Ovary (tissue), 3 donors: ENCODE data around the gene TAF3.

ENCODE experiments used
- POLR2A ChIP-seq: fragments of 450-650 bp; IDR thresholded peaks from one replicate; pipeline ENCODE4 v1.6.1; 2017; ENCODE audit warnings: antibody characterized with exemption, mild to moderate bottlenecking, moderate library complexity
- TF ChIP-seq, protein P1 (sequence below), 3 donors: fragments of 450-650 bp in 2 of 3; fragments of 200-600 bp in 1 of 3; IDR thresholded peaks; one replicate each; pipeline versions ENCODE4 v1.5.1 to v1.8.0; 2016 to 2022; ENCODE audit warnings: antibody characterized with exemption in 3 of 3, mild to moderate bottlenecking in 1 of 3
- donor health status: DM: no; HTN: no; CAD: no.

DNA sequence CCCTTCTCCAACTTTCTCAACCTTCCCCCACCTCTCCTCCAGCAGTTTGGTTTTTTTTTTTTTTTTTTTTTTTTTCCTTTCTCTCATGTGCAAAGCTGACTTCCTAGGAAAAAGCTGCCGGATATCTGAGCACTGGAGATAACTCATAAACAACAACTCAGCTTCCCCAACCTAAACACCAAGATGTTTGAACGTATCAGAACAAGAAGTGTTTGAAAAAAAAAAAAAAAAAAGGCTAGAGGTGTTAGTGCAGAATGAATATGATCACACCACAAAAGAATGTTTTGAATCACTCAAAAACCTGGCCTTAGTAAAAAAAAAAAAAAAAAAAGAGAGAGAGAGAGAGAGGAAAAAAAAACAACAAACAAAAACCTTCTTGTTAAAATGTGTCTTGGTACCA lies 247.3 kb downstream of the TAF3 start:
- TF ChIP-seq, protein P1, sequence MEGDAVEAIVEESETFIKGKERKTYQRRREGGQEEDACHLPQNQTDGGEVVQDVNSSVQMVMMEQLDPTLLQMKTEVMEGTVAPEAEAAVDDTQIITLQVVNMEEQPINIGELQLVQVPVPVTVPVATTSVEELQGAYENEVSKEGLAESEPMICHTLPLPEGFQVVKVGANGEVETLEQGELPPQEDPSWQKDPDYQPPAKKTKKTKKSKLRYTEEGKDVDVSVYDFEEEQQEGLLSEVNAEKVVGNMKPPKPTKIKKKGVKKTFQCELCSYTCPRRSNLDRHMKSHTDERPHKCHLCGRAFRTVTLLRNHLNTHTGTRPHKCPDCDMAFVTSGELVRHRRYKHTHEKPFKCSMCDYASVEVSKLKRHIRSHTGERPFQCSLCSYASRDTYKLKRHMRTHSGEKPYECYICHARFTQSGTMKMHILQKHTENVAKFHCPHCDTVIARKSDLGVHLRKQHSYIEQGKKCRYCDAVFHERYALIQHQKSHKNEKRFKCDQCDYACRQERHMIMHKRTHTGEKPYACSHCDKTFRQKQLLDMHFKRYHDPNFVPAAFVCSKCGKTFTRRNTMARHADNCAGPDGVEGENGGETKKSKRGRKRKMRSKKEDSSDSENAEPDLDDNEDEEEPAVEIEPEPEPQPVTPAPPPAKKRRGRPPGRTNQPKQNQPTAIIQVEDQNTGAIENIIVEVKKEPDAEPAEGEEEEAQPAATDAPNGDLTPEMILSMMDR (IDR thresholded peaks at IDR 0.05), result no peak
- no peak for TF ChIP-seq POLR2A
